Thoracic aorta (tissue), 2 donors: Measurements from ENCODE around the gene PAK6. TPM values are rescaled to one million over a fixed set of nuclear protein-coding genes. Genes with fewer than 3 reads are reported as not detected.

ENCODE experiments used
- ATAC-seq: fragments of 150-250 bp; one replicate; pipeline ENCODE4 v1.8.0; 2017; ENCODE audit warnings: low read depth; ENCODE audit not compliant: insufficient number of reproducible peaks, low FRiP score
- DNase-seq: peaks from one replicate; pipeline ENCODE4 v3.0.0-alpha.2; 2020; ENCODE audit warnings: low spot score
- H3K27ac ChIP-seq, 2 donors: fragments of 200-600 bp; sonication (generic); 1 replicate in 1 of 2; 2 replicates in 1 of 2; pipeline ENCODE4 v1.5.1; 2016; ENCODE audit warnings: mild to moderate bottlenecking in 2 of 2, moderate library complexity in 2 of 2
- H3K27me3 ChIP-seq: fragments of 200-600 bp; sonication (generic); replicated peaks from 2 replicates; pipeline ENCODE4 v1.6.0; 2016; ENCODE audit warnings: mild to moderate bottlenecking; ENCODE audit not compliant: insufficient read depth
- H3K36me3 ChIP-seq: fragments of 200-600 bp; sonication (generic); one replicate; pipeline ENCODE4 v1.5.1; 2016
- H3K4me1 ChIP-seq, 2 donors: fragments of 200-600 bp; sonication (generic); 1 replicate in 1 of 2; 2 replicates in 1 of 2; pipeline versions ENCODE4 v1.5.1 to v1.6.0; 2016; ENCODE audit warnings: low read depth in 2 of 2, mild to moderate bottlenecking in 1 of 2; ENCODE audit not compliant: control insufficient read depth in 1 of 2
- H3K4me3 ChIP-seq: fragments of 200-600 bp; sonication (generic); 2 replicates; pipeline ENCODE4 v1.5.1; 2016; ENCODE audit warnings: mild to moderate bottlenecking
- H3K9me3 ChIP-seq: fragments of 200-600 bp; sonication (generic); 2 replicates; pipeline ENCODE4 v1.5.1; 2016
- total RNA-seq, 2 donors: library from RNA; depleted of rRNA; stranded (reverse); fragments of >200 nt; gene quantifications; one replicate each; pipeline versions ENCODE4 v1.1.0 to v1.2.3, GENCODE V29; 2016
- TF ChIP-seq, protein P1 (sequence below): fragments of 200-600 bp; sonication (generic); IDR thresholded peaks from one replicate; pipeline ENCODE4 v1.5.1; 2019; ENCODE audit warnings: antibody characterized with exemption

PAK6 gene
- total RNA-seq, 2 donors from 2014 or later = 0.68 to 0.78 TPM

- no peaks in the 10 kb centered on the region for H3K4me1 ChIP-seq
- H3K27me3 ChIP-seq = no peaks in the 10 kb centered on the region
- no peak overlapping the region for H3K4me3 ChIP-seq
- H3K27ac ChIP-seq = no peak overlapping the region
- H3K36me3 ChIP-seq = no peaks in the 10 kb centered on the region
- DNase-seq (no peak), ATAC-seq (no peak)
- TF ChIP-seq, protein P1, sequence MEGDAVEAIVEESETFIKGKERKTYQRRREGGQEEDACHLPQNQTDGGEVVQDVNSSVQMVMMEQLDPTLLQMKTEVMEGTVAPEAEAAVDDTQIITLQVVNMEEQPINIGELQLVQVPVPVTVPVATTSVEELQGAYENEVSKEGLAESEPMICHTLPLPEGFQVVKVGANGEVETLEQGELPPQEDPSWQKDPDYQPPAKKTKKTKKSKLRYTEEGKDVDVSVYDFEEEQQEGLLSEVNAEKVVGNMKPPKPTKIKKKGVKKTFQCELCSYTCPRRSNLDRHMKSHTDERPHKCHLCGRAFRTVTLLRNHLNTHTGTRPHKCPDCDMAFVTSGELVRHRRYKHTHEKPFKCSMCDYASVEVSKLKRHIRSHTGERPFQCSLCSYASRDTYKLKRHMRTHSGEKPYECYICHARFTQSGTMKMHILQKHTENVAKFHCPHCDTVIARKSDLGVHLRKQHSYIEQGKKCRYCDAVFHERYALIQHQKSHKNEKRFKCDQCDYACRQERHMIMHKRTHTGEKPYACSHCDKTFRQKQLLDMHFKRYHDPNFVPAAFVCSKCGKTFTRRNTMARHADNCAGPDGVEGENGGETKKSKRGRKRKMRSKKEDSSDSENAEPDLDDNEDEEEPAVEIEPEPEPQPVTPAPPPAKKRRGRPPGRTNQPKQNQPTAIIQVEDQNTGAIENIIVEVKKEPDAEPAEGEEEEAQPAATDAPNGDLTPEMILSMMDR = no peak
- no peaks in the 10 kb centered on the region for H3K9me3 ChIP-seq
Measured at GRCh38 chr15:40265355-40265754, 26.5 kb downstream of the PAK6 start.

- Histone ChIP-seq H3K27ac (no peak overlapping the region), H3K9me3 (no peaks in the 10 kb centered on the region), H3K4me3 (no peak overlapping the region), H3K4me1 (no peaks in the 10 kb centered on the region), H3K36me3 (no peaks in the 10 kb centered on the region), H3K27me3 (no peaks in the 10 kb centered on the region)
- no peak for ATAC-seq
- DNase-seq = no peak
- TF ChIP-seq, protein P1 = no peak
Measured at GRCh38 chr15:40265875-40266274, 27.0 kb downstream of the PAK6 start.

DNA sequence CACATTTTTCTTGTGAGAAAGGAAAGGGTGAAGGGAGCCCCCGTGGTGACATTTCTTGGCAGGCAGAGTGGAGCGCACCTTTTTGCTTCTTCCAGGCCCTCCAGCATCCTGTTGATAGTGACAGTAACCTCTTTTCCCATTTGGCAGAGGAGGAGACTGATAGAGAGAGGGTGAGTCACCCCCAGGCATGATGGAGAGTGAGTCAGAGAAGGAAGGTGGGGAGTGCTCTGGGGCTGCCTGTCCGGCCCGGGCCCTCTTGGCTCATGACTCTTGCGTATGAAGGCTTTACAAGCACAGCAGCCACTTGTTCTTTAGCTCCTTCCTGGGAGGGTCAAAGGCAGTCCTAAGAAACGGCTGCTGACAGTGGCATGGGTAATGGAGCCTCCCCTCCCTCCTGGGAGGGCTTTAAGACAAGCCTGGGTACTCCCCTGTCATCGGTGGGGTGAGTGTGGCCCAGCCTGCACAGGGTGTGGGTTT is 28.0 kb downstream of the PAK6 start:
- Histone ChIP-seq H3K27ac (no peak overlapping the region), H3K9me3 (no peaks in the 10 kb centered on the region), H3K4me1 (no peaks in the 10 kb centered on the region), H3K4me3 (no peak overlapping the region), H3K27me3 (no peaks in the 10 kb centered on the region), H3K36me3 (no peaks in the 10 kb centered on the region)
- ATAC-seq (peak; percentile 83), DNase-seq (peak; percentile 51)
- TF ChIP-seq, protein P1 = no peak

- Histone ChIP-seq H3K36me3 (no peaks in the 10 kb centered on the region), H3K27ac (no peak overlapping the region), H3K9me3 (no peaks in the 10 kb centered on the region), H3K4me3 (no peak overlapping the region), H3K27me3 (no peaks in the 10 kb centered on the region), H3K4me1 (no peaks in the 10 kb centered on the region)
- no peak for DNase-seq
- TF ChIP-seq, protein P1 = no peak
- ATAC-seq = no peak
Measured at GRCh38 chr15:40267670-40268069, 28.8 kb downstream of the PAK6 start.

GRCh38 chr15:40269604-40270003 is 30.7 kb downstream of the PAK6 start:
- Histone ChIP-seq H3K9me3 (no peaks in the 10 kb centered on the region), H3K4me1 (no peaks in the 10 kb centered on the region), H3K4me3 (no peak overlapping the region), H3K27ac (no peak overlapping the region), H3K27me3 (no peaks in the 10 kb centered on the region), H3K36me3 (no peaks in the 10 kb centered on the region)
- ATAC-seq (no peak), DNase-seq (no peak)
- TF ChIP-seq, protein P1 = no peak
